ENCODE measurements around the gene ATXN7L1.

DNA sequence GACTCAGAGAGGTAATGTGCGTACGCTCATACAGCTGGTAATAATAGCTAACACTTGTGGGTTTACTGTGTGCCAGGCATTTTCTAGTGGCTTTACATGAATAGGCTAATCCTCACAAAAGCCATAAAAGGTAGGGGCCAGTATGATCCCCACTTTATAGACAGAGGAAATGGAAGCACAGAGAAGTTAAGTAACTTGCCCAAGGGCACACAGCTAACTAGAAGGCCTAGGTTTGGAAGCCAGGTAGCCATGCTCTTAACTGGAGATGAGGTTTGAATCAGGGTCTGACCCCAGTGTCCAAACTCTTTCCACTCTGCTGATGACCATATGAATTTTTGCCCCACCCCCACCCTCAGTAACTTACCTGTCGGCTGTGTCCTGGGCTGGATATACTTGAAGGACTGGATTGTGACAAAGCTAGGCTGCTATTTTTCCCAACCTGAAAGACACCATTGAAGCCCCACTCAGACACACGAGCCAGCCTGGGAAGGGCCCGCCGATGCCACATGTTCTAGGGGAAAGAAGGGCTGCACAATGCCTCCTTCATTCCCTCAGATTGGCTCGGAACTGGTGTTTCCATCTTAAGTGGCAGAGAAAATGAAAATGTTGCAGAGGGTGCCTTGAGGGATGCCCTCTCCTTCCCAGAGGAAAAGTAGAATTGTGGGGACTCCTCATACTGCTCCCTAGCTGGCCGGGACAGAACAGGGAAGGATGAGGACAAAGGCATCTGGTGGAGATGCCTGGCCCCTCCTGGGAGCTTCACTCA is 266.1 kb downstream of the ATXN7L1 start:
- TF ChIP-seq POLR2A (IDR thresholded peaks at IDR 0.05) (no peak), CTCF (IDR thresholded peaks at IDR 0.05) (no peak)

All from Peyer's patch (tissue), 4 donors.